SU-DHL-6 (cell line): ENCODE data around the gene PPFIBP2.

Source experiments
- H2AFZ ChIP-seq: fragments of 200-600 bp; sonication (generic); 2 replicates; pipeline ENCODE4 v1.6.1; 2014; ENCODE audit warnings: low read depth, mild to moderate bottlenecking, moderate library complexity, mixed read lengths, antibody characterized with exemption, low read length; ENCODE audit not compliant: severe bottlenecking
- H3F3A ChIP-seq: fragments of 200-600 bp; shearing (Covaris generic); 2 replicates; pipeline ENCODE4 v1.6.0; 2016; ENCODE audit warnings: antibody characterized with exemption, mild to moderate bottlenecking; ENCODE audit not compliant: insufficient read depth
- H3K27ac ChIP-seq: fragments of 200-600 bp; sonication (generic); 2 replicates; pipeline ENCODE4 v1.5.1; 2016; ENCODE audit warnings: low read depth, mild to moderate bottlenecking, low read length, moderate library complexity, mixed read lengths
- H3K27me3 ChIP-seq: fragments of 200-600 bp; sonication (generic), shearing (Covaris generic); 2 replicates; pipeline ENCODE4 v1.6.0; 2014; ENCODE audit warnings: mild to moderate bottlenecking, low read length
- H3K36me3 ChIP-seq: fragments of 200-600 bp; sonication (generic); 2 replicates; pipeline ENCODE4 v1.6.1; 2014; ENCODE audit warnings: mild to moderate bottlenecking, low read length, mixed read lengths
- H3K4me2 ChIP-seq: fragments of 300-600, 200-600 bp; shearing (Covaris generic), sonication (generic); 2 replicates; pipeline ENCODE4 v1.6.0; 2014; ENCODE audit warnings: low read length, low read depth, mild to moderate bottlenecking; ENCODE audit not compliant: poor library complexity, severe bottlenecking
- H3K4me3 ChIP-seq: fragments of 200-600 bp; sonication (generic); 2 replicates; pipeline ENCODE4 v1.5.1; 2014; ENCODE audit warnings: antibody characterized with exemption, low read length, mild to moderate bottlenecking, mixed read lengths; ENCODE audit not compliant: insufficient read depth, poor library complexity, severe bottlenecking
- H3K79me2 ChIP-seq: fragments of 200-600 bp; sonication (generic); 2 replicates; pipeline ENCODE4 v1.6.1; 2014; ENCODE audit warnings: mild to moderate bottlenecking, low read length, moderate library complexity; ENCODE audit not compliant: insufficient read depth
- H3K9ac ChIP-seq: fragments of 200-600 bp; sonication (generic); 2 replicates; pipeline ENCODE4 v1.7.0; 2014; ENCODE audit warnings: mild to moderate bottlenecking, low read length
- H3K9me2 ChIP-seq: fragments of 200-600 bp; sonication (generic); replicated peaks from 2 replicates; pipeline ENCODE4 v1.6.1; 2014; ENCODE audit warnings: low read length; ENCODE audit not compliant: insufficient read depth
- H3K9me3 ChIP-seq: fragments of 200-600 bp; sonication (generic); 2 replicates; pipeline ENCODE4 v1.6.1; 2014; ENCODE audit warnings: low read length, mixed read lengths; ENCODE audit not compliant: insufficient read depth
- H4K20me1 ChIP-seq: fragments of 200-600 bp; sonication (generic); 2 replicates; pipeline ENCODE4 v1.6.1; 2014; ENCODE audit warnings: low read depth, mild to moderate bottlenecking, antibody characterized with exemption, low read length, moderate library complexity, mixed read lengths
- CTCF ChIP-seq: fragments of 200-600 bp; sonication (generic); IDR thresholded peaks from one replicate; pipeline ENCODE4 v1.5.1; 2017; ENCODE audit warnings: antibody characterized with exemption, mild to moderate bottlenecking, low read length, moderate library complexity; ENCODE audit not compliant: insufficient read depth, poor library complexity, severe bottlenecking
- EZH2phosphoT487 ChIP-seq: fragments of 200-600 bp; sonication (generic), shearing (Covaris generic); conservative IDR thresholded peaks from 2 replicates; pipeline ENCODE4 v1.6.1; 2018; ENCODE audit warnings: mild to moderate bottlenecking, antibody characterized with exemption, low read length, moderate library complexity, mixed read lengths

Gene PPFIBP2

GRCh38 chr11:7609521-7609920 lies 95.7 kb downstream of the PPFIBP2 start:
- no peak for TF ChIP-seq CTCF
- no peaks in the 10 kb centered on the region for H3K9me3 ChIP-seq
- H2AFZ ChIP-seq, result no peak overlapping the region
- no peaks in the 10 kb centered on the region for H3K9me2 ChIP-seq
- H3F3A ChIP-seq, result no peaks in the 10 kb centered on the region
- H3K27me3 ChIP-seq, result no peaks in the 10 kb centered on the region
- no peak overlapping the region for H3K9ac ChIP-seq
- no peaks in the 10 kb centered on the region for H3K79me2 ChIP-seq
- no peak overlapping the region for H3K4me2 ChIP-seq
- H3K27ac ChIP-seq, result no peak overlapping the region
- H3K4me3 ChIP-seq, result no peak overlapping the region
- H3K36me3 ChIP-seq, result no peaks in the 10 kb centered on the region
- H4K20me1 ChIP-seq, result no peaks in the 10 kb centered on the region

- H2AFZ ChIP-seq, result no peak overlapping the region
- no peaks in the 10 kb centered on the region for H4K20me1 ChIP-seq
Measured at GRCh38 chr11:7610393-7610792, 96.6 kb downstream of the PPFIBP2 start.

GRCh38 chr11:7611411-7611810 lies 97.6 kb downstream of the PPFIBP2 start:
- Histone ChIP-seq H3K9me2 (no peaks in the 10 kb centered on the region), H3K4me2 (no peak overlapping the region), H3K4me3 (no peak overlapping the region), H2AFZ (no peak overlapping the region), H3K27me3 (no peaks in the 10 kb centered on the region), H3K79me2 (no peaks in the 10 kb centered on the region), H3K27ac (no peak overlapping the region), H3F3A (no peaks in the 10 kb centered on the region), H3K9me3 (no peaks in the 10 kb centered on the region), H3K9ac (no peak overlapping the region), H4K20me1 (no peaks in the 10 kb centered on the region), H3K36me3 (no peaks in the 10 kb centered on the region)
- TF ChIP-seq CTCF (no peak), EZH2phosphoT487 (no peak)

More at GRCh38 chr11:7610393-7610792, 96.6 kb downstream of the PPFIBP2 start:
- TF ChIP-seq CTCF, result no peak
- no peak for TF ChIP-seq EZH2phosphoT487
- H3K4me3 ChIP-seq, result no peak overlapping the region
- no peaks in the 10 kb centered on the region for H3K27me3 ChIP-seq
- no peak overlapping the region for H3K4me2 ChIP-seq
- H3K9me2 ChIP-seq, result no peaks in the 10 kb centered on the region
- H3F3A ChIP-seq, result no peaks in the 10 kb centered on the region
- H3K79me2 ChIP-seq, result no peaks in the 10 kb centered on the region
- no peak overlapping the region for H3K27ac ChIP-seq
- no peaks in the 10 kb centered on the region for H3K9me3 ChIP-seq
- H3K36me3 ChIP-seq, result no peaks in the 10 kb centered on the region
- H3K9ac ChIP-seq, result no peak overlapping the region
